GM12878 (cell line): ENCODE results near the gene OPCML. TPM values are rescaled to one million over a fixed set of nuclear protein-coding genes. Genes with fewer than 3 reads are reported as not detected.

Experiments
- ATAC-seq: fragments of 200-7000 bp; cut with Tn5 transposase; 3 replicates; pipeline ENCODE4 v1.9.1; 2020; ENCODE audit warnings: mild to moderate bottlenecking, moderate library complexity
- BruUV-seq: library from RNA; stranded (reverse); fragments of 400-500 nt; replicated peaks from 2 replicates; lab custom pipeline; 2021; lab: Mats Ljungman, UMichigan
- CTCF ChIA-PET: fragments of 300-600 bp; sonication (Branson Sonifier 250); formaldehyde crosslinking; extraction: SDS; loops from one replicate; lab custom pipeline; 2021; ENCODE audit warnings: inconsistent platforms; lab: Yijun Ruan, JAX
- POLR2A ChIA-PET: fragments of 350-600 bp; formaldehyde crosslinking; extraction: SDS; loops from one replicate; lab custom pipeline; 2021; ENCODE audit warnings: inconsistent platforms; lab: Charles Lee
- RAD21 ChIA-PET: fragments of 300-600 bp; sonication (Branson Sonifier 250); formaldehyde crosslinking; loops from one replicate; lab custom pipeline; 2023; ENCODE audit warnings: antibody characterized with exemption; ENCODE audit not compliant: unreplicated experiment; lab: Charles Lee
- SMC1A ChIA-PET: fragments of 300-600 bp; sonication (Branson Sonifier 250); formaldehyde crosslinking; loops from one replicate; lab custom pipeline; 2023; ENCODE audit not compliant: unreplicated experiment, uncharacterized antibody; lab: Charles Lee
- DNase-seq: peaks from one replicate; pipeline ENCODE4 v3.0.0-alpha.2; 2011; ENCODE audit warnings: low read depth, low spot score
- FAIRE-seq: peaks from 3 replicates; lab custom pipeline; 2011; peaks lifted over from hg19 to GRCh38; lab: Jason Lieb, UNC
- H2AFZ ChIP-seq: 2 replicates; pipeline ENCODE4 v1.6.0; 2011; ENCODE audit warnings: low read depth, low read length, control low read depth; ENCODE audit not compliant: control insufficient read depth
- H3K27ac ChIP-seq: 2 replicates; pipeline ENCODE4 v1.5.1; 2011; ENCODE audit warnings: control low read depth; ENCODE audit not compliant: control insufficient read depth, insufficient read depth
- H3K27me3 ChIP-seq, 2 experiments: replicated peaks in 1 of 2; 2 replicates each; pipeline versions ENCODE4 v1.6.0 to v1.6.1; 2011; ENCODE audit warnings: low read length in 1 of 2; ENCODE audit not compliant: control insufficient read depth in 2 of 2, insufficient read depth in 2 of 2
- H3K36me3 ChIP-seq, 2 experiments: 2 replicates each; pipeline ENCODE4 v1.5.1; 2011; ENCODE audit warnings: low read length in 1 of 2; ENCODE audit not compliant: control insufficient read depth in 2 of 2, insufficient read depth in 2 of 2
- H3K4me1 ChIP-seq: 2 replicates; pipeline ENCODE4 v1.6.1; 2011; ENCODE audit warnings: mild to moderate bottlenecking, low read length, moderate library complexity, mixed read lengths; ENCODE audit not compliant: control insufficient read depth, insufficient read depth
- H3K4me2 ChIP-seq: 2 replicates; pipeline ENCODE4 v1.6.0; 2011; ENCODE audit warnings: control low read depth; ENCODE audit not compliant: control insufficient read depth, insufficient read depth
- H3K4me3 ChIP-seq: fragments of 200-600 bp; sonication (generic); 2 replicates; pipeline ENCODE4 v1.5.1; 2016
- H3K79me2 ChIP-seq: 2 replicates; pipeline ENCODE4 v1.6.0; 2011; ENCODE audit warnings: low read length; ENCODE audit not compliant: control insufficient read depth, insufficient read depth
- H3K9ac ChIP-seq: 2 replicates; pipeline ENCODE4 v1.8.0; 2011; ENCODE audit warnings: low read length, control low read depth, mixed read lengths; ENCODE audit not compliant: control insufficient read depth, insufficient read depth
- H3K9me3 ChIP-seq: replicated peaks from 3 replicates; pipeline ENCODE4 v1.5.1; 2011; ENCODE audit warnings: mild to moderate bottlenecking, low read length; ENCODE audit not compliant: control insufficient read depth, insufficient read depth
- H4K20me1 ChIP-seq: 2 replicates; pipeline ENCODE4 v1.6.0; 2011; ENCODE audit not compliant: control insufficient read depth, insufficient read depth
- BCL11A ChIP-seq: IDR thresholded peaks from 2 replicates; pipeline ENCODE4 v1.6.1; 2011; ENCODE audit warnings: low read depth, low read length
- CEBPZ ChIP-seq: fragments of 150-350 bp; IDR thresholded peaks from 2 replicates; pipeline ENCODE4 v1.6.1; 2016; ENCODE audit warnings: low read depth, low read length
- DPF2 ChIP-seq: fragments of 450-650 bp; IDR thresholded peaks from 2 replicates; pipeline ENCODE4 v1.6.1; 2017; ENCODE audit warnings: mild to moderate bottlenecking
- EZH2 ChIP-seq: IDR thresholded peaks from 2 replicates; pipeline ENCODE4 v1.6.1; 2012; ENCODE audit warnings: low read depth, mild to moderate bottlenecking, control low read depth, inconsistent platforms, low read length, borderline replicate concordance; ENCODE audit not compliant: control insufficient read depth
- MTA2 ChIP-seq: fragments of 450-650 bp; IDR thresholded peaks from 2 replicates; pipeline ENCODE4 v1.6.1; 2016; ENCODE audit warnings: low read depth, mild to moderate bottlenecking, moderate library complexity
- PRDM15 ChIP-seq: fragments of 450-650 bp; formaldehyde crosslinking; IDR thresholded peaks from 2 replicates; pipeline ENCODE4 v1.4.0; 2020; ENCODE audit warnings: mild to moderate bottlenecking, moderate library complexity
- WGBS: methylation state at CpG from one replicate; pipeline ENCODE4 v1.1.6; 2016; ENCODE audit warnings: low lambda C conversion rate; ENCODE audit not compliant: insufficient replicate concordance, insufficient coverage; ENCODE audit errors: missing lambda C conversion rate; 5-methylcytosine and 5-hydroxymethylcytosine counted together
- in situ Hi-C: fragments of 300-500 bp; cut with MboI; formaldehyde crosslinking; loops from 9 replicates; pipeline ENCODE4 v1.14.3; 2018; ENCODE audit warnings: mixed read lengths
- intact Hi-C: fragments of 100-400 bp; cut with micrococcal nuclease; formaldehyde crosslinking; loops from one replicate; pipeline ENCODE4 v1.14.2; 2022; ENCODE audit not compliant: unreplicated experiment
- polyA plus RNA-seq, 11 experiments: library from polyadenylated mRNA; depleted of rRNA in 4 of 11; unstranded in 6 of 11; stranded (reverse) in 5 of 11; fragments of >200 nt; fragmentation: Nextera tagmentation in 4 of 11; fragmentation: Illumina TruSeq in 1 of 11; extraction: Ambion mirVana in 4 of 11; extraction: Trizol in 1 of 11; gene quantifications; 1 replicate in 1 of 11; 2 replicates in 10 of 11; pipeline versions ENCODE4 v1.2.1 to v1.2.3, GENCODE V29; 2011 to 2016; ENCODE audit warnings: inconsistent platforms in 2 of 11, missing spikeins in 2 of 11, low read depth in 1 of 11
- total RNA-seq, 4 experiments: library from RNA; depleted of rRNA in 3 of 4; stranded (reverse); fragments of >200 nt in 3 of 4; fragmentation: Illumina TruSeq in 1 of 4; extraction: Trizol in 1 of 4; gene quantifications; 2 replicates each; pipeline versions ENCODE4 v1.2.1 to v1.2.3, GENCODE V29; 2013 to 2021
- TF ChIP-seq, protein P1 (sequence below): fragments of 450-650 bp; IDR thresholded peaks from 2 replicates; pipeline ENCODE4 v1.6.1; 2018; ENCODE audit warnings: mild to moderate bottlenecking, low read depth, moderate library complexity; ENCODE audit not compliant: partially characterized antibody
- TF ChIP-seq, protein P2 (sequence below): IDR thresholded peaks from 2 replicates; pipeline ENCODE4 v1.6.1; 2011; ENCODE audit warnings: low read depth, low read length, improper control_type of control experiment, borderline replicate concordance
- TF ChIP-seq, protein P3 (sequence below): IDR thresholded peaks from 2 replicates; pipeline ENCODE4 v1.6.1; 2011; ENCODE audit warnings: borderline replicate concordance, low read depth, mild to moderate bottlenecking, moderate library complexity, mixed read lengths, low read length; ENCODE audit not compliant: insufficient read depth; ENCODE audit errors: extremely low read length

Gene OPCML
- total and polyA plus RNA-seq, 10 of the 15 experiments (the other 5 are each of a cell fraction or from before 2014, with no cell fraction given) = 0.84 TPM; not detected in 9

DNA sequence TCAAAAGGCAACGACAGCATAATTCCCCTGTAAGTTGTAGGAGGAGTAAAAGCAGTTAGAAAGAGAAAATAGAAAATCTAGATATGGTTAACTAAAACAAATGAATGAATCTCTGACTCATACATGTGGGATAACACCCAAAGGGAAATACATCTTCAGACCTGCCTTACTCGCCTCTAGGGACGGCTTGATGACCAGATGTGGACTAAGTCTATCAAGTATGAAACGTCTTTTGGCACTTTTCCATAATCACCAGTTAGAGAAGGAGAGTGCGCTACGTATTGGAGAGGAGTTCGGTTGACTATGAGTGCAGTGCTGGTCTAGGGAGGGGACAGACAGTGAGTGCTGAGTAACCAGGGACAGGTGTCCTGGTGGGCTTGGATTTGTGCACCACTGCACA, 459.9 kb downstream of the OPCML start:
- Histone ChIP-seq H3K4me3 (no peak overlapping the region), H3K9me3 (no peaks in the 10 kb centered on the region), H3K4me2 (no peak overlapping the region), H3K79me2 (no peaks in the 10 kb centered on the region), H3K9ac (no peak overlapping the region), H3K4me1 (no peaks in the 10 kb centered on the region), H3K27ac (no peak overlapping the region), H3K36me3 (no peaks in the 10 kb centered on the region), H4K20me1 (no peaks in the 10 kb centered on the region), H3K27me3 (peaks cover 0 to 1% of the 10 kb centered on the region in 2 experiments; a peak in 2 of 4 replicates), H2AFZ (no peak overlapping the region)
- intact Hi-C loops (no loop called here), in situ Hi-C loops (no loop called here)
- DNase-seq (no peak), ATAC-seq (no peak), FAIRE-seq (no peak)
- ChIA-PET CTCF (no interaction called here), RAD21 (no interaction called here), SMC1A (no interaction called here), POLR2A (no interaction called here)
- no TSS peak for BruUV-seq
- WGBS = 33% methylated on average over 7 of the region's 7 CpGs
- no peak for TF ChIP-seq EZH2
- TF ChIP-seq MTA2 = no peak
- TF ChIP-seq, protein P1, sequence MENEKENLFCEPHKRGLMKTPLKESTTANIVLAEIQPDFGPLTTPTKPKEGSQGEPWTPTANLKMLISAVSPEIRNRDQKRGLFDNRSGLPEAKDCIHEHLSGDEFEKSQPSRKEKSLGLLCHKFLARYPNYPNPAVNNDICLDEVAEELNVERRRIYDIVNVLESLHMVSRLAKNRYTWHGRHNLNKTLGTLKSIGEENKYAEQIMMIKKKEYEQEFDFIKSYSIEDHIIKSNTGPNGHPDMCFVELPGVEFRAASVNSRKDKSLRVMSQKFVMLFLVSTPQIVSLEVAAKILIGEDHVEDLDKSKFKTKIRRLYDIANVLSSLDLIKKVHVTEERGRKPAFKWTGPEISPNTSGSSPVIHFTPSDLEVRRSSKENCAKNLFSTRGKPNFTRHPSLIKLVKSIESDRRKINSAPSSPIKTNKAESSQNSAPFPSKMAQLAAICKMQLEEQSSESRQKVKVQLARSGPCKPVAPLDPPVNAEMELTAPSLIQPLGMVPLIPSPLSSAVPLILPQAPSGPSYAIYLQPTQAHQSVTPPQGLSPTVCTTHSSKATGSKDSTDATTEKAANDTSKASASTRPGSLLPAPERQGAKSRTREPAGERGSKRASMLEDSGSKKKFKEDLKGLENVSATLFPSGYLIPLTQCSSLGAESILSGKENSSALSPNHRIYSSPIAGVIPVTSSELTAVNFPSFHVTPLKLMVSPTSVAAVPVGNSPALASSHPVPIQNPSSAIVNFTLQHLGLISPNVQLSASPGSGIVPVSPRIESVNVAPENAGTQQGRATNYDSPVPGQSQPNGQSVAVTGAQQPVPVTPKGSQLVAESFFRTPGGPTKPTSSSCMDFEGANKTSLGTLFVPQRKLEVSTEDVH = no peak
- no peak for TF ChIP-seq PRDM15
- TF ChIP-seq DPF2 = no peak
- TF ChIP-seq BCL11A = no peak
- TF ChIP-seq, protein P2, sequence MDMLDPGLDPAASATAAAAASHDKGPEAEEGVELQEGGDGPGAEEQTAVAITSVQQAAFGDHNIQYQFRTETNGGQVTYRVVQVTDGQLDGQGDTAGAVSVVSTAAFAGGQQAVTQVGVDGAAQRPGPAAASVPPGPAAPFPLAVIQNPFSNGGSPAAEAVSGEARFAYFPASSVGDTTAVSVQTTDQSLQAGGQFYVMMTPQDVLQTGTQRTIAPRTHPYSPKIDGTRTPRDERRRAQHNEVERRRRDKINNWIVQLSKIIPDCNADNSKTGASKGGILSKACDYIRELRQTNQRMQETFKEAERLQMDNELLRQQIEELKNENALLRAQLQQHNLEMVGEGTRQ = no peak
- TF ChIP-seq, protein P3, sequence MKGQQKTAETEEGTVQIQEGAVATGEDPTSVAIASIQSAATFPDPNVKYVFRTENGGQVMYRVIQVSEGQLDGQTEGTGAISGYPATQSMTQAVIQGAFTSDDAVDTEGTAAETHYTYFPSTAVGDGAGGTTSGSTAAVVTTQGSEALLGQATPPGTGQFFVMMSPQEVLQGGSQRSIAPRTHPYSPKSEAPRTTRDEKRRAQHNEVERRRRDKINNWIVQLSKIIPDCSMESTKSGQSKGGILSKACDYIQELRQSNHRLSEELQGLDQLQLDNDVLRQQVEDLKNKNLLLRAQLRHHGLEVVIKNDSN = no peak
- no peak for TF ChIP-seq CEBPZ
